Parathyroid adenoma (tissue), 2 donors: ENCODE measurements around the gene GREB1L.

Experiments used
- H2AFZ ChIP-seq: fragments of 300-600 bp; sonication (generic); one replicate; pipeline ENCODE4 v1.7.0; 2017; ENCODE audit warnings: antibody characterized with exemption, mild to moderate bottlenecking
- H3K27ac ChIP-seq: fragments of 300-600 bp; sonication (generic); one replicate; pipeline ENCODE4 v1.7.0; 2017
- H3K27me3 ChIP-seq: fragments of 300-600 bp; sonication (generic); one replicate; pipeline ENCODE4 v1.7.0; 2017; ENCODE audit warnings: low read length; ENCODE audit not compliant: control insufficient read depth, insufficient read depth
- H3K36me3 ChIP-seq: fragments of 300-600 bp; sonication (generic); one replicate; pipeline ENCODE4 v1.7.0; 2017; ENCODE audit warnings: low read length; ENCODE audit not compliant: control insufficient read depth, insufficient read depth
- H3K4me1 ChIP-seq: fragments of 300-600 bp; sonication (generic); one replicate; pipeline ENCODE4 v1.7.0; 2017; ENCODE audit warnings: control low read depth
- H3K4me2 ChIP-seq: fragments of 300-600 bp; sonication (generic); one replicate; pipeline ENCODE4 v1.7.0; 2017; ENCODE audit warnings: low read length
- H3K4me3 ChIP-seq: fragments of 300-600 bp; sonication (generic); one replicate; pipeline ENCODE4 v1.7.0; 2017; ENCODE audit warnings: low read depth, low read length
- H3K79me2 ChIP-seq: fragments of 300-600 bp; sonication (generic); one replicate; pipeline ENCODE4 v1.7.0; 2017; ENCODE audit warnings: control low read depth
- H3K9ac ChIP-seq: fragments of 300-600 bp; sonication (generic); one replicate; pipeline ENCODE4 v1.7.0; 2017; ENCODE audit warnings: mild to moderate bottlenecking
- H3K9me3 ChIP-seq: fragments of 300-600 bp; sonication (generic); one replicate; pipeline ENCODE4 v1.7.0; 2017; ENCODE audit warnings: low read length; ENCODE audit not compliant: control insufficient read depth
- TF ChIP-seq, protein P1 (sequence below): fragments of 300-600 bp; sonication (generic); IDR thresholded peaks from one replicate; pipeline ENCODE4 v1.7.0; 2017; ENCODE audit warnings: antibody characterized with exemption, mild to moderate bottlenecking
- donor health status: primary hyperparathyroidism.

Gene GREB1L

DNA sequence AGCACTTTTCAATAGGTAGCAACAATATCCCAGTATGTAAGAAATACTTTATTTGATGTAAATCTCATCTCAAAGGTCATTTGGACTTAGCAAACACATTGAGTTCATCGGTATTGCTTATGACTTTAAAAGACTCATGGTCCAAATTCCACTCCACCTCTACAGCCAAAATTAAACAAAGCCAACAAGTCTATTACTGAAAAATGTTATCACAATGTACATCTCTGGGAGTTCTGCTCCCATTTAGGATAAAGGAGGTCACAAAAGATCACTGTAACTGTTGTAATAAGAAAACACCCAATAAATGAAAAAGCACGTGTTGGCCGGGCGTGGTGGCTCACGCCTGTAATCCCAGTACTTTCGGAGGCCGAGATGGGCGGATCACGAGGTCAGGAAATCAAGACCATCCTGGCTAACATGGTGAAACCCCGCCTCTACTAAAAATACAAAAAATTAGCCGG lies 308.5 kb downstream of the GREB1L start:
- TF ChIP-seq, protein P1, sequence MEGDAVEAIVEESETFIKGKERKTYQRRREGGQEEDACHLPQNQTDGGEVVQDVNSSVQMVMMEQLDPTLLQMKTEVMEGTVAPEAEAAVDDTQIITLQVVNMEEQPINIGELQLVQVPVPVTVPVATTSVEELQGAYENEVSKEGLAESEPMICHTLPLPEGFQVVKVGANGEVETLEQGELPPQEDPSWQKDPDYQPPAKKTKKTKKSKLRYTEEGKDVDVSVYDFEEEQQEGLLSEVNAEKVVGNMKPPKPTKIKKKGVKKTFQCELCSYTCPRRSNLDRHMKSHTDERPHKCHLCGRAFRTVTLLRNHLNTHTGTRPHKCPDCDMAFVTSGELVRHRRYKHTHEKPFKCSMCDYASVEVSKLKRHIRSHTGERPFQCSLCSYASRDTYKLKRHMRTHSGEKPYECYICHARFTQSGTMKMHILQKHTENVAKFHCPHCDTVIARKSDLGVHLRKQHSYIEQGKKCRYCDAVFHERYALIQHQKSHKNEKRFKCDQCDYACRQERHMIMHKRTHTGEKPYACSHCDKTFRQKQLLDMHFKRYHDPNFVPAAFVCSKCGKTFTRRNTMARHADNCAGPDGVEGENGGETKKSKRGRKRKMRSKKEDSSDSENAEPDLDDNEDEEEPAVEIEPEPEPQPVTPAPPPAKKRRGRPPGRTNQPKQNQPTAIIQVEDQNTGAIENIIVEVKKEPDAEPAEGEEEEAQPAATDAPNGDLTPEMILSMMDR, result no peak
- no peaks in the 10 kb centered on the region for H3K36me3 ChIP-seq
- H3K9ac ChIP-seq, result no peak overlapping the region
- H3K4me2 ChIP-seq, result no peak overlapping the region
- H2AFZ ChIP-seq, result no peak overlapping the region
- H3K27ac ChIP-seq, result no peak overlapping the region
- H3K79me2 ChIP-seq, result peaks cover 10% of the 10 kb centered on the region
- H3K4me3 ChIP-seq, result no peak overlapping the region
- no peaks in the 10 kb centered on the region for H3K27me3 ChIP-seq
- no peaks in the 10 kb centered on the region for H3K4me1 ChIP-seq
- H3K9me3 ChIP-seq, result no peaks in the 10 kb centered on the region

DNA sequence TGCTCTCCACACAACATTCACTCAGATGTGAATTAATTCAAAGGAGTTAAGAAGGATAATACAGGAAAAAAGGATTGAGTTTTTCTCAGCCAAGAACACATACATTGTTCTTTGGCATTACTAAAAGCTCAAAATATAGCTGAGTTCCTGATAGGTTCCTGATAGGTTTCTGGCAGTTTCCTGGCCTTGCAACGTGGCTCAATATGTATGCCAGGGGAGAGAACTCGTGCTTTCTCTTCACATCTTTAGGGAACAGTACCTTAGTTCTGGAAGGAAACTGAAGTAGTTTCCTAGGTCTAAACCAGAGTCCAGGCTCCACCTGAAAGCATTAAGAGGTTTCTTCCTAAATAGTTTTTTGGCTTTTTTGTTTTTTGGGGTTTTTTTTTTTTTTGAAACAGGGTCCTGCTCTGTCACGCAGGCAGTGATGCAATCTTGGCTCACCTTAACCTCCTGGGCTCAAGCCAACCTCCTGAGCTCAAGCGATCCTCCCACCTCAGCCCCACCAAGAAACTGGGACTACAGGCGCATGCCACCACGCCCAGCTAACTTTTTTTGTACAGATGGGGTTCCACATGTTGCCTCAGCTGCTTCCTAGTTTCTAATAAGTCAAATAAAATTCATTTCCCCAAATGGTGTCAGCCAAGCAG lies 315.7 kb downstream of the GREB1L start:
- H3K9me3 ChIP-seq, result no peaks in the 10 kb centered on the region
- no peaks in the 10 kb centered on the region for H3K36me3 ChIP-seq
- no peaks in the 10 kb centered on the region for H3K4me1 ChIP-seq
- H3K27me3 ChIP-seq, result no peaks in the 10 kb centered on the region
- H3K27ac ChIP-seq, result no peak overlapping the region
- H2AFZ ChIP-seq, result no peak overlapping the region
- H3K79me2 ChIP-seq, result peaks cover 6% of the 10 kb centered on the region
- H3K9ac ChIP-seq, result no peak overlapping the region
- TF ChIP-seq, protein P1, result no peak
- no peak overlapping the region for H3K4me2 ChIP-seq
- H3K4me3 ChIP-seq, result no peak overlapping the region

DNA sequence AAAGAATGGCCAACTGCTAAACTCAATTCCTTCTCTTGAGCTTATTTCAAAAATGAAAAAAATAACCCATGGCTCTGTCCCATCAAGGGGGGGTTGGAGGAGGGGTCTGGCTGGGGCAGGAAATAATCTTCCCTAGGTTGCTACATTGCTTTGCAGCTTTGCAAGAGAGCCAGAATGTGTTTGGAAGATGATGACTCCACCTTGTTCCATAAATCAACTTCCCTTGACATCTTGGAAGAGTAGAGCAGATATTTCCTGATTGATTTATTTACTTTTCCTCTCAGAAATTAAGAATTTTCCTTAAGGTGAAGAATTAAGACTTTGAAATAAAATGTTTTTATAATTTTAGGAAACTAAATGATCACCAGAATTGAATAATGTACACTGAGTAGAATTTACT lies 317.2 kb downstream of the GREB1L start:
- Histone ChIP-seq H3K9ac (no peak overlapping the region), H3K9me3 (no peaks in the 10 kb centered on the region), H3K36me3 (no peaks in the 10 kb centered on the region), H3K4me3 (no peak overlapping the region), H3K27me3 (no peaks in the 10 kb centered on the region), H2AFZ (no peak overlapping the region), H3K79me2 (peaks cover 4% of the 10 kb centered on the region), H3K27ac (no peak overlapping the region), H3K4me2 (no peak overlapping the region), H3K4me1 (no peaks in the 10 kb centered on the region)
- TF ChIP-seq, protein P1, result no peak

DNA sequence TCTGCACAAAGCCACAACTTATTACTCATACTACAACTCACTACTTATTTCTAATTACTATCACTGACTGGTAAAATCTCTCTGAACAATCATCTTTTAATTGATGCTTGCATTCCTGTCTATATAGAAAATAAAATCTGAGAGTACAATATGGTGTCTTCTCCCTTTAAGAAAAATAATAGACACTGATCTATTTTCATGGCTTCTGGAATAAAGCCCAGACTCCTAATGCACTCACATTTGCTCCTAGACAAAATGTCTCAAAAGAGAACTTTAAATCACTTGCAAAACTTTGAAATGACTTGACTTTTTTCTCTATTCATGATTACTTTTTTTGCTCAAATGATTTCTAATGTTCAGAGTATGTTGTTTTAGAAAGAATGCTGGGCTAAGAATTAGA lies 329.7 kb downstream of the GREB1L start:
- Histone ChIP-seq H2AFZ (no peak overlapping the region), H3K27me3 (no peaks in the 10 kb centered on the region), H3K79me2 (peaks cover 3% of the 10 kb centered on the region), H3K4me1 (no peaks in the 10 kb centered on the region), H3K4me3 (no peak overlapping the region), H3K9me3 (no peaks in the 10 kb centered on the region), H3K9ac (no peak overlapping the region), H3K27ac (no peak overlapping the region), H3K4me2 (no peak overlapping the region), H3K36me3 (no peaks in the 10 kb centered on the region)
- TF ChIP-seq, protein P1, result no peak
